HG03521 (cell line): Measurements from ENCODE around the gene AIP.

Experiments used
- ATAC-seq: cut with Tn5 transposase; IDR thresholded peaks from one replicate; pipeline ENCODE4 v1.9.1; 2021; ENCODE audit warnings: mild to moderate bottlenecking, moderate library complexity; ENCODE audit not compliant: unreplicated experiment

The AIP gene

DNA sequence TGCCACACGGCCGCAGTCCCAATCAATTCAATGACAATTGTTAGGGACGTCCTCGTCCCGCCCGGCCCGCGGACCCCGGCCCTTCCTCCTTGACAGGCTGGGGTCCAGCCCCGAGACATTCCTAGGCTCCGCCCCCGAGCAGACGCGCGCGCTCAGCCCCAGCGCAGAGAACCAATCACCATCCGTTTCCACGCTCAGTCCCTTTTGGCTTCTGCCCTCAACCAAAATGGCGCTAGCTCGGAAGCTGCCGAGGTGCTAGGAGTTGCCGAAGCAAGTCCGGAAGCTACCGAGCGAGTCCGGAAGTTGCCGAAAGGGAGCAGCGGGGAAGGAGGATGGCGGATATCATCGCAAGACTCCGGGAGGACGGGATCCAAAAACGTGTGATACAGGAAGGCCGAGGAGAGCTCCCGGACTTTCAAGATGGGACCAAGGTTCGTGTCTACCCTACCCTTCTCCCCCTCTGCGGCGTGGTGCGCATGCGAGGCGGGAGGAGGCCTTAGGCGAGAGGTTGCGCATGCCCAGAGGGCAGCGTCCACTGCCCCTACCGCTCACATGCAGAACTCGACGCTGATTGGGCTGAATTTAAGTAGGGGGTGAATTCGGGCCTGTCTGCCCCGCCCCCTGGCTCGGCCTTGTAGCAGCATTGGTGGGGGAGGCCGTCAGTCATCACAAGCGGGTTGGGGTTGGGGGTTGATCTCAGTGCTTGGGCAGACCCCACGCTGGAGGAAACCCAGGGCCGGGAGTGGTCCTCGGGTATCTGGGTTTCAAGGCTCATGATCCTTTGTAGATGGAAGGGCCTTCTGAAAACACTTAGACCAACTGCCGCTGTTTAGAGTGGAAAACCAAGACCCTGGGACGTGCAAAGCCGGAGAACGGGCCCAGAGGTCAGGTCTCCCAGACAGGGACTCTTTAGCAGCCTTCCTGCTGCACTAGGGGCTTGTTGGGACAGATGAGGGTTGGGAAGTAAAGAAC, at the start of gene AIP:
AIP (plus strand) TSS at position 200 of the 972 bp plus-strand sequence; CDS start at position 333, 133 bp downstream.
- peak; percentile 62 for ATAC-seq

DNA sequence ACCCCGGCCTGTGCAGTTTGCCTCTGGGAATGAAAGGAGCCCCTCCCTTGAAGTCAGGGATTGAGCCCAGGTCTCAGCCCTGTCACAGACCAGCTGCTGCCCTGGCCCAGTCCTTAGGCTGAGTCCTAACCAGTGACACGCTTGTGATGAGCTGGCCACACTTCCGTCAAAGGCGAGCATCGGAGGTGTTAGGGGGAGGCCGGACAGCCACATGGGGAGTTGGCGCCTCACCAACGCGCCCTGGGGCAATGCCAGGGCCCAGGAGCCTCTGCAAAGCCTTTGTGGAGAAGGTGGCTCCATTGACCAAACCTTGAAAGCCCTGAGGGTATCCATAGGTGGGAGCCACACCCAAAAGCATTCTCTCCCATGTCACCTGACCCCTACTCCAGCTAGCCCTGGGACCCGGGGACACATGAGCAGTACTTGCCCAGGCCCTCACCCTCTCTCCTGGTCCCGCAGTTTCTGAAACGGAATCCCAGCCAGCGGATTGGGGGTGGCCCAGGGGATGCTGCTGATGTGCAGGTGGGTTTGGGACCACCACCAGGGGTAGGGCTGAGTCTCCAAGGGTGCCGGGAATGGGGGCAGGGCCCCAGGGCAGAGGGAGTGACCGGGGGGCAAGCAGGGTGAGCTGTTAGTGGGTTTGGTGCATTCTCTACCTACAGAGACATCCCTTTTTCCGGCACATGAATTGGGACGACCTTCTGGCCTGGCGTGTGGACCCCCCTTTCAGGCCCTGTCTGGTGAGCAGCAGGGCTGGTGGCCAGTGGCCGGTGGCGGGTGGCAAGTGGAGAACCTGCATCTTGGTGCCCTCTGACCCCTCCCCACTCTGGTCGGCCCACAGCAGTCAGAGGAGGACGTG, 49.1 kb upstream of the AIP start:
- ATAC-seq: no peak

DNA sequence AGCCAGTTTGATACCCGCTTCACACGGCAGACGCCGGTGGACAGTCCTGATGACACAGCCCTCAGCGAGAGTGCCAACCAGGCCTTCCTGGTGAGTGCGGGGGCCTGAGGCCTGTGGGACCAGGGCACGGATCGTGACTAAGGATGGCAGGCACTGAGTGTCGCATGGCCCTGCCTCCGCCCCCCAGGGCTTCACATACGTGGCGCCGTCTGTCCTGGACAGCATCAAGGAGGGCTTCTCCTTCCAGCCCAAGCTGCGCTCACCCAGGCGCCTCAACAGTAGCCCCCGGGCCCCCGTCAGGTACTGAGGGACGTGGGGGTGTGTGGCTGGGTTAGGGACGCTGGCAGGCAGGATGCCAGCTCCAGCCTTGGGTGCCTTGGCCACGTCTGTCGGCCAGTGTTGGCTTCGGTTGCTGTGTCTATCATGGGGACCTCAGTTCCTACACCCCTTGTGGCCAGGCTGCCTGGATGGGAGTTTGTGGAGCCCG, 48.4 kb upstream of the AIP start:
- ATAC-seq: no peak

DNA sequence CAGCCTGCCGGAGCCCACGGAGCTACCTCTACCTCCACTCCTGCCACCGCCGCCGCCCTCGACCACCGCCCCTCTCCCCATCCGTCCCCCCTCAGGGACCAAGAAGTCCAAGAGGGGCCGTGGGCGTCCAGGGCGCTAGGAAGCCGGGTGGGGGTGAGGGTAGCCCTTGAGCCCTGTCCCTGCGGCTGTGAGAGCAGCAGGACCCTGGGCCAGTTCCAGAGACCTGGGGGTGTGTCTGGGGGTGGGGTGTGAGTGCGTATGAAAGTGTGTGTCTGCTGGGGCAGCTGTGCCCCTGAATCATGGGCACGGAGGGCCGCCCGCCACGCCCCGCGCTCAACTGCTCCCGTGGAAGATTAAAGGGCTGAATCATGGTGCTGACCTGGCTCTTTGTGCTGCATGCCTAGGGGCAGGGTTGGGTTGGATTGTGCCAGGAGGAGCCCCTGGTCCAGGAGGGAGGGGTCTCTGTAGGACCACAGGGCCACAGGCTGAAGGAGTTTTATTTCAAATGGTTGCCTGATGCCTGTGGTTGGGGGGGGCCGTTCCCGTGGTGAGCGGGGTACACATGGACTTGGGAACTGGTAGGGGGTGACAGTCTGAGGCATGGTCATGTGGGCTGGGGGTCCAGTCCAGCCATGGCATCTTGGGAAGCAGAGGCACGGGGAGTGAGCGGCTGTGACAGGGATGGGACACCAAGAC, 47.6 kb upstream of the AIP start:
- ATAC-seq: no peak

DNA sequence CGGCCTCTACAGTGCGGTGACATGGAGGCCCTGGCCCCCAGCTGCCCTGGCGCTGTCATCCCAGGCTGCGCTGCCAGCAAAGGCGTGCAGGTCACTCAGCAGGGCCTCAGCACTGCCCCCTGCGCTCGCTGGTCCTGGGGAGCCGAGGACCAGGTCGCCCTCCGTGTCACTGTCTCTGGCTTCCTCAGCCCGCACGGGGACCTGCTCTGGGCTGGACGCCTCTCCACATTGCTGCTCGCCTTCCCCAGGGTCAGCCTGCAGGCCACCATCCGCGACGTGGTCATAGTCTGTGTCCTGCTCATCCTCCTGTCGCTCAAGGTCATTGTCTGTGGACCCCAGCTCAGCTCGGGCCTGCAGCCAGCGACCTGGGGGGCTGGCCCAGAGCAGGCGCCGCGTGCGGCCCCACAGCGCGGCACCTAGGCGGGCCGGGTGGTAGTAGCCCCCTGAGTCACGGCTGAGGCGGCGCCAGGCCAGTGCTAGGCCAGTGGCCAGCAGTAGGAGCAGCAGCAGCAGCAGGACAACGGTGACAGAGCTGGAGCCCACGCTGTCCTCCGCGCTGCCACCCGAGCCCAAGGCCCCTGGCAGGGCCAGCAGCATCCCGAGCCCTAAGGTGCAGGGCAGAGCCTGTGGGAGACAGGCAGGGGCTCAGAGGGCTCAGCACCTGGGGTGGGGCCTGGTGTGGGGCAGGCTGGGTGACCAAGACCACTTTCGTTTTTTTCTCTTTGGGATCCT, 46.9 kb upstream of the AIP start:
- no peak for ATAC-seq

DNA sequence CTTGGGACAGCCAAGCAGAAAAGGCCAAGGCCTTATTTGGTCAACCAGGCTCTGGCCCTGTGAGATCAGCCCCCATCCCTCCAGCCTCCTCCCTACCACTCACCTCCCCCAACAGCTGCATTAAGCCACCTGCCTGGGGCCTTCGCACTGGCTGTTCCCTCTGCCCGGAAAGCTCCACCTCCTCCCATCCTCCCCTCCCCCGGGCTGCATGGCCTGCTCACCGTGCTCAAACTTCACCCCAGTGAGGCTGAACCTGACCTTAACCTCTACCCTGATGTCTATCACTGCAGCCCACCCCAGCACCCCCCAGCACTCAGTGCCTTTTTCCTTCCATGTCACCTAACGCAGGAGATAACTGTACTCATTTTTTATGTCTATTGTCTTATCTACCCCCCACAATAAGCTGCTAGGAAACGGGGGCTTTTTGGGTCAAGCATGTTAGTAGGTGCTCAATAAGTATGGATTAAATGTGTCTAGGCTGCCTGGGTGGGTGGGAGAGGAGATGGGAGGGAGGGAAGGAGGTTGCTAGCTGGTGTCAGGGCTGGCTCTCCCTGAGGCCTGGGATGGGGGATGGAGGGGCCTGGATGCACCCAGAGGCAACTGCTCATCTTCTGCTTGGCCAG, 46.3 kb upstream of the AIP start:
- no peak for ATAC-seq

DNA sequence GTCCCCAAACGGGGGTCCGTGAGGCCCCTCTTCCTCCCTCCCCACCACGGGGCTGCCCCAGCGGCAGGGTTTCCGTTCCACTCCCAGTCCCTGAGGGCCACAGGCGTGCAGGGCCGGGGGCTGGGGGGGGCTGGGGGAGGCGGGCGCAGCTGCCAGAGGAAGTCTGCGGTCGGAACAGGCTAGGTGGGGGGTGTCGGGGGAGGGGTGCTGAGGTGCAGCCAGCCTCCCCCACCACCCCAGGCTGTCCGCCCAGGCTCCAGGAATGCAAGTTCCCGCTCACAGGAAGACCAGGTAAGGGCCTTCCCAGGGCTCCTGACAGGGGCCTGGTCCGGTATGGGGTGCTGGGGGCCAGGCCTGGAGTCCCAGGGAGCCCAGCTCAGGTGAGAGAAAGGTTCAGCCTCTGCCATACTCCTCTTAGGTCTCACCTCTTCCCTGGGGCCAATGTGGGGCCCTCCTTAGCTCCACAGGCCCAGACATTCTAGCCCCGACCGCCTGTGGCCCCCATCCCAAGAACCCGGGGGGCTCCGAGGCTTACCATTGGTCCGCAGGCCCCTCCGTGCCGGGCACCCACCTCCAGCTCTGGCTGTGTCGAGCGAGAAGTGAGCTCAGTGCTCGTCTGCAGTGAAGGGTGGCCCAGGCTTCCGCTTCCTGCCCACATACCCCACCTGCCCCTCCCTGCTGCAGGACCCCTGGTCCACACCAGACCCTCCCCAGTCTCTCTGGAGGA, 45.6 kb upstream of the AIP start, which contains the start of gene PTPRCAP:
PTPRCAP (minus strand) TSS at position 601 of the 727 bp plus-strand sequence; CDS start at position 538, 63 bp downstream.
- ATAC-seq: no peak

DNA sequence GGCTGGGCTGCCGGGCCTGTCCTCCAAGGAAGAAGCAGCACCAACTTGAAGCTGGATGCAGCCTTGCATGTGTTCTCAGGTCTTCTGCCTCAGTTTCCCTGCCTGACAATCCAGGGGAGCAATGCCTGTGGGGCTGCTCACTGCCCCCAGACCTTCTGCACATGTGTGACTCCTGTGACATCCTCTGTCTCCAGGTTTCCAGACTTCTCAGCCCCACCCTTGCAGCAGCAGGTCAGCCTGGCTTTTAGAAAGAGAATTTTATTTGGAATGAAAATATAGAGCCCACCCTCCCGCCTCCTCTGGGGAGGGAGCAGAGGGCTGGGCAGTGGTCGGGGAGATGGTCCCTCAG, 45.0 kb upstream of the AIP start:
- ATAC-seq: no peak

DNA sequence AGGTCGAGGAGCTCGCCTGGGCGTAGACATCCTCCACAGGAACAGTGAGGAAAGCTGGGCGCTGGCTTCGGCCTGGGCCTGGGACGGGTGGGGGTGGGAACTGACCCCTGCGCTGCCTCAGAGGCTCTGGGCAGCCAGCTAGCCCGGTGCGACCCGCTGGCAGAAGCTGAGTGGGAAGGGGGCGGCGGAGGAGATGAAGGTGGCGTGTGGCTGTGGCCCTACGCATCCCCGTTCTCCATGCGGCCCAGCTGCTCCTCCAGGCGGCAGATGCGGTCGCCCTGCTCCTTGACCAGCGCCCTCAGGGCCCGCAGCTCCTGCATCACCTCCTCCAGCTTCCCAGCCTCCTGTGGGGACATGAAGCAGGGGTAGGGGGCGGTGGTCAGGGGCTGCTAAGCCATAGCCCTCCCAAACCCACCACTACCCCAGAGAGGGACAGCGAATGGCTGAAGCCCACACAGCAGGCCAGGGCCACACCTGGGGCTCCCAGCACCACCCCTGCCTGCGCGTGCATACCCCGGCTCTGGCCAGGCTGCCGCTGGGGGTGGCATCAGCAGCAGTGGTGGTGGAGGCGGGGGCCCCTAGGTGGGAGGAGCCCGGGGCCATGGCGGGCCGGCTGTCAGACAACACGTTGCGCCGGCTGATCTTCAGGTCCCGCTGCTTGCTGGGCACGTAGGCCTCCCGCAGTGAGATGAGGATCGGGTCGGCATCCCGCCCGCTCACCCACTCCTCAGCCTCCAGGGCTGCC, 44.5 kb upstream of the AIP start:
- no peak for ATAC-seq

DNA sequence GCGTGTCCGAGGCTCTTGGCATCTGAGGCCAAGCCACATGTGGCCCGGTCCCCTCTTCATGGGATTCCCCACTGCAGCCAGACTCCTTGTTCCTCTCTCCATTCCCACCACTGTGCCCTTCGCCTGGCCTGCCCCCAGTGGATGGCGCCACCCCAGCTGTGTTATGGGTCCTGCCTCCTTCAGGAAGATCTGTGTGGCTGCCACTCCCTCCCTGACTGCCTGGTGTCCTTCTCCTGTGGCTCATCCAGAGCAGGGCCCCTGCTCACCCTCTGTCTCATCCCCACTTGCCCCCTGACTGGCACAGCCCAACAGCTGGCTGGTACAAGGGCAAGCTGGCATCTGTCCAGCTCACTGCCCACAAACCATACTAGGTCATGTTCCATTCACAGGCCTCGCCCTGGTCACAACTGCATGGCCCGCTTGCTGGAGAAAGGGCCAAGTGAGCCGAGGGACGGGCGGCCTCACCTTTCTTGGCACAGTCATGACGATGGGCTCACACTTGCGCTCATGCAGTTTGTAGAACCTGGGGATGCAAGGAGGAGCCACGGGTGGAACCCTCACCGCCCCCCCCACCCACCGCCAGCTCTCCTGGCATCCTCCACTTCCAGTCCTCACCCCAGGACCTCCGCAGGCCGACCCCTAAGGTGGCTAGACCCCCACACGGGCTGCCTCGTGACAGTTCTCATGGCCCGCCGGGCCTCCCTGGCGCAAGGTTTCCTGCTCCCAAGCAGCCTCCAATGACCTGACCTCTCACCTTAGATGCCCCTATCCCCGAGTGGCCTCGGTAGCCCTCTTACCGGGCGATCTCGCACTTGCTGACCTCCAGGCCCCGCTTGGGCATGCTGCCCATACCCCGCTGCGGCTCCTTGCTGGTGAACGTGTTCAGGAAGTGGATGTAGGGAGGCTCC, 43.3 kb upstream of the AIP start:
- no peak for ATAC-seq

DNA sequence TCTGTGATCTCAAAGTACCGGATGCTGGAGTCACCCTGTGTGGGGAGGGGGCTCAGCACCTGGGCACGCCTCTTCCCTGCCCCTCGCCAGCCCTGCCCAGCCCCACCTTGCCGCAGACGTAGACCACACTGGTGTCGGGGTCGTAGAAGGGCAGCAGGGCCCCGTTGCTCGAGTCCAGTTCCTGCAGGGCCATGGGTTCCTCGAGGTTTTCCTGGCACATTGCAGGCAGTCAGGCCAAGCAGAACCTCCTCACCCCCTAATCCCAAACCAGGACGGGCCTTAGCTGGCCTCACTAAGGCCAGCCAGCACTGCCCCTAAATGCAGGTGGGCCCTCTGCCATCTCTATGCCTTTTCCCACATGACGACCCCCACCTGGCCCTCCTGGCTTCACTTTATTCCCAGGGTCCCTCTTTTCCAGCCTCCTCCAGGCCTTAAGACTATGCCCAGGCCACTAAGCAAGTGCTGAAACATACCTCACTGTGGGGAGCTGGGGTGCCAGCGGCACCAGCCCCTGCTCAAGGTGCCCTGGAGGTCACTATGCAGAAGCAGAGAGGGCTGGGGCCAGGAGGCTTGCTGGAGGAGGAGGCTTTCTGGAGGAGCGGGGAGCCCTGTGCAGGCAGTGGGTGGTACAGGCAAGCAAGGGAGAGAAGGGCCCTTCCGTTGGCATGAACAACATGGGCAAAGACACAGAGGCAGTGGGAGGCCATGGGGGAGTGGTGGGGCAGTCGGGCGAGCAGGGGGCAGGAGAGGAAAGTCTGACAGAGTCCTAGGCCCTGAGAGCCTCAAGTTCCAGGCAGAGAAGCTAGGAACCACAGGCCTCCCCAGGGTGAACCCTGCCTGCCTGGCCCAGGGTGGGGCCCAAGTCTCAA, 42.4 kb upstream of the AIP start:
- ATAC-seq: no peak

DNA sequence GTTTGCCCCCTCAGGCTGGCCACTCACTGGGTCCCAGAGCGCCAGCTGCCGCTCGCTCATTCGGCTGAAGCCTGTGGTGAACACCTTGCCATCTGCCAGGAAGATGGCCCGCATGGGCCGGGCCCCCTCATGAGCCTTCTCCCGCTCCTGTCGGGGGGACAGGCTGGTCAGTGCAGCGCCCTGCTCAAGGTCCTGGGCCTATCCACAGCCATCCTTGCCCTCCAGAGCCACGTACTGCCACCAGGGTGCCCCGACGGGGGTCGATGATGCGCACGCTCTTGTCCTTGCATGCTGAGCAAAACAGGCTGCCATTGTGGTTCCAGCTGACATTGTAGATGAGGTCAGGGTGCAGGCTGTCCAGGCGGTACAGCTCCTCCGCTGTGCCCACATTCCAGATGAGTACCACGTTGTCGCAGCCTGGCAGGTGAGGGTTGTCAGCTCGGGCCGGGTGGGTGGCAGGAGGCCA, 41.7 kb upstream of the AIP start:
- ATAC-seq: no peak

DNA sequence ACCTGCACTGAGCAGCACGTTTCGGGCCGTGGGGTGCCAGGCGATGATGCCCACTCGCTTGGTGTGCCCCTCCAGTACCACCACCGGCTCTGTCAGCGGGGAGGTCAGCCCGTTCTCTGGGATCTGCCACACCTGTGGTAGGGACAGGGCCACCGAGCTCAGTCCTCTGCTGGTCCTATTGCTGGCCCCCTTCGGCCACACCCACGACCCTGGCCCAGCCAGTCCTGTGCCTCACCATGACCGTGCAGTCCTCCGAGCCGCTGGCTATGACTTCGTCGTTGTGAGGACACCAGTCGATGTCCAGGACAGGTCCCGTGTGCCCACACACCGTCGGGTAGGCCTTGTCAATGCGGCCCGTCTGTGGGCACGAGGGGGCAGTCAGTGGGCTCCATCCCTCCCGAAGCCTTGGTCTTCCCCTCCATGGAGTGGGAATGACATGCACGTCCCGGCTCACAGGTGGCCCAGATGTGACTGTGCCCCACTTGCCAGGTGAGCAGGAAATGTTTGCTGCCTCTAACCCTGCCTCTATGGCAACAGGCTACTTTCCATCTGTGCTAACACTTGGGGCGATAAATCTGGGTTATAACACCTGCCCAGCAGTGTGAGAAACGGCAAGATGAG, 41.0 kb upstream of the AIP start:
- no peak for ATAC-seq

DNA sequence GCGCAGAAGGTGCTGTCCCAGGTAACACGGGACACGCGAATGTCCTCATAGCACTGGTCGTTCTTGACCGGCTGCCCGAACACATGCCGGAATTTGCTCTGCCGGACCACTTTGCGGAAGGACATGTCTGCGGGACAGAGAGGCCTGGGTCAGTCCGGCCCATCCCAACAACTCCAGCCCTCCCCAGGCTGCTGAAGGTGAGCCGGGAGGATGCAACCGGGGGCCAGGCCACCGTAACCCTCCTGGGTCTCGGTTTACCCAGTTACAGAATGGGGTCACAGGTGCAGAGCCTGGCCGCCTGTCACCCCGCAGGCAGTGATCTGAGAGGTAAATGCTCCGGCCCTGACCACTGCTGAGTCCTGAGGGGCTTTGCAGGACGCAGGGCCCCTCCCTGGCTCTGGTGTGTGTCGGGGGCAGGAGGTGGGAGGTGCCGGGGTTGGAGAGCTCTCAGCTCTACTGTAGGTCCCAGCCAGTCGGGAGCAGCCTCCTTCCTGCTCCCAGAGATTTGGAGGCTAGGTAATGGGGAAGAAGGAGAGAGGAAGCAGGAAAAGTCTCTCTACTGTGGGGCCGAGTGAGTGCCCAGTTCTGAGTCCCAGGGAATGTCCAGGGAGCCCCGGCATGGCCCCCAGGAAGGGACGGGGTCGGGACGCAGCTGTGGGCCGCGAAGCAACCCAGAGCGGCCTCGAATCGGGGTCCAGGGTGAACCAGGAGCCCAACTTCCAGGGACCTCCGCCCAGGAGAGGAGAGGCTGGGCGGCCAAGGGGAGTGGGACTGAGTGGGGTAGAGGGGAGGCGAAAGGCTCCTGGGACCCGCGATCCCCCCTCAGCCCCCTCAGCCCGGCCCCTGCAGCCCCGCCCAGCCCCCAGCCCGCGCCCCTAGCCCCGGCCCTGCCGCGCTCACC, 40.1 kb upstream of the AIP start:
- ATAC-seq: peak; percentile 2

DNA sequence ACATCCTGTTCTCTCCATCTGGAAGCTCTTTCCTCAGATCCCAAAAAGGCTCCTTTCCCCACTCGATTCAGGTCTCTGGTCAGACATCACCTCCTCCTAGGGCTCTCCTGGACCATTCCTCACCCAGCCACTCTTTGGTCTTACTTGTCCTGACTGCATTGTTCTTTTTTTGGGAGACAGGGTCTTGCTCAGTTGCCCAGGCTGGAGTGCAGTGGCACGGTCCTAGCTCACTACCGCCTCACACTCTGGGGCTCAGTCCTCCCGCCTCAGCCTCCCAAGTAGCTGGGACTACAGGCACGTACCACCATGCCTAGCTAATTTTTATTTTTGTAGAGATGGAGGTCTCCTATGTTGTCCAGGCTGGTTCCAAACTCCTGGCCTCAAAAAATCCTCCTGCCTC, 37.3 kb upstream of the AIP start:
- ATAC-seq: no peak
